ENCODE measurements around the gene HDAC7.

HDAC7 gene

GRCh38 chr12:47863985-47864384 lies 44.3 kb upstream of the HDAC7 start:
- no peak for TF ChIP-seq CTCF (IDR thresholded peaks at IDR 0.05; ENCODE audit: insufficient read depth, low read length, poor library complexity, severe bottlenecking)
- no peaks in the 10 kb centered on the region; the same call in 1 of the 2 replicates for H3K36me3 ChIP-seq (ENCODE audit: control insufficient read depth, insufficient read depth, low read length)
- no peak for DNase-seq (ENCODE audit: extremely low read depth, insufficient read length)
- H3K27me3 ChIP-seq (replicated peaks; ENCODE audit: control insufficient read depth, insufficient read depth, low read length) = no peaks in the 10 kb centered on the region
- no peak overlapping the region for H3K4me3 ChIP-seq (replicated peaks; ENCODE audit: low read depth, low read length)

- DNase-seq (ENCODE audit: extremely low read depth, insufficient read length) = no peak
- Histone ChIP-seq H3K27me3 (replicated peaks; ENCODE audit: control insufficient read depth, insufficient read depth, low read length) (no peaks in the 10 kb centered on the region), H3K36me3 (ENCODE audit: control insufficient read depth, insufficient read depth, low read length) (no peaks in the 10 kb centered on the region; the same call in 1 of the 2 replicates), H3K4me3 (replicated peaks; ENCODE audit: low read depth, low read length) (no peak overlapping the region)
- no peak for TF ChIP-seq CTCF (IDR thresholded peaks at IDR 0.05; ENCODE audit: insufficient read depth, low read length, poor library complexity, severe bottlenecking)
Measured at GRCh38 chr12:47863467-47863866, 43.8 kb upstream of the HDAC7 start.

GRCh38 chr12:47862881-47863280 lies 43.2 kb upstream of the HDAC7 start:
- Histone ChIP-seq H3K4me3 (replicated peaks; ENCODE audit: low read depth, low read length) (no peak overlapping the region), H3K36me3 (ENCODE audit: control insufficient read depth, insufficient read depth, low read length) (no peaks in the 10 kb centered on the region; the same call in 1 of the 2 replicates), H3K27me3 (replicated peaks; ENCODE audit: control insufficient read depth, insufficient read depth, low read length) (no peaks in the 10 kb centered on the region)
- TF ChIP-seq CTCF (IDR thresholded peaks at IDR 0.05; ENCODE audit: insufficient read depth, low read length, poor library complexity, severe bottlenecking) = no peak
- no peak for DNase-seq (ENCODE audit: extremely low read depth, insufficient read length)

- Histone ChIP-seq H3K27me3 (replicated peaks; ENCODE audit: control insufficient read depth, insufficient read depth, low read length) (no peaks in the 10 kb centered on the region), H3K36me3 (ENCODE audit: control insufficient read depth, insufficient read depth, low read length) (no peaks in the 10 kb centered on the region; the same call in 1 of the 2 replicates), H3K4me3 (replicated peaks; ENCODE audit: low read depth, low read length) (no peak overlapping the region)
- TF ChIP-seq CTCF (IDR thresholded peaks at IDR 0.05; ENCODE audit: insufficient read depth, low read length, poor library complexity, severe bottlenecking) = no peak
- no peak for DNase-seq (ENCODE audit: extremely low read depth, insufficient read length)
Measured at GRCh38 chr12:47862167-47862750, 42.6 kb upstream of the HDAC7 start.

GRCh38 chr12:47860873-47861272 lies 41.2 kb upstream of the HDAC7 start:
- TF ChIP-seq CTCF (IDR thresholded peaks at IDR 0.05; ENCODE audit: insufficient read depth, low read length, poor library complexity, severe bottlenecking) = no peak

More at GRCh38 chr12:47860873-47861272, 41.2 kb upstream of the HDAC7 start:
- H3K4me3 ChIP-seq (replicated peaks; ENCODE audit: low read depth, low read length) = no peak overlapping the region
- no peaks in the 10 kb centered on the region; the same call in 1 of the 2 replicates for H3K36me3 ChIP-seq (ENCODE audit: control insufficient read depth, insufficient read depth, low read length)
- DNase-seq (ENCODE audit: extremely low read depth, insufficient read length) = no peak
- no peaks in the 10 kb centered on the region for H3K27me3 ChIP-seq (replicated peaks; ENCODE audit: control insufficient read depth, insufficient read depth, low read length)
